ENCODE measurements around the gene ASPDH.
A peak's percentile ranks its signal among the peaks of the same experiment; 100 is the strongest.

Gene ASPDH

DNA sequence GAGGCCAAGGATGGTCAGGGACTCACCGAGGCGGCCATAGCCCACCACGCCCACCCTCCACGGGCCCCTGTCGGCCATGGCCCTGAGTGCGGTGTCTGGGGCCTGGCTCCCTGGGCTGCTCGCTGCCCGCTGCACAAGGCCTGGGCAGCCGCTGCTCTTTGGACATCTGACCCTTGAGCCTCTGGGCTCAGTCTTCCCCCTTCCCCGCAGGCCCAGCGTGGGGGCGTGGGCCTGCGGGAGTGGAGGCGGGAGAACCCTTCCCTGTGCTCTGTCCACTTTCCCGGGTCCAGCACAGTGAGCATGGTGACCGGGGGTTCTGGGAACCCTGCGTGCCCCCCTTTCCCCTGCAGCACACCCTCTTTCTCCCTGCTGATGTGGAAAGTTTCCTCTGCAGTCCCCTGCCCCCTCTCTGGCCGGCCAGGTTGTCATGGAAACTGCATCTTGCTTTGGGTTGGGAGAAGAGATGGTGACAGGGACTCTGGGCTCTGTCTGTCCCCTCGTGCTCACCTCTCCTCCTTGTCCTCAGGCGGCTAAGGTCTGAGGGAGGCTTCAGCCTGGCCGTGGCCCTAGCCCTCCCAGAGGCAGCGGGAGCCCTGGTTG lies at the start of gene ASPDH:
Gene ASPDH (minus strand): TSS at position 168 of the 600 bp plus-strand sequence. CDS start 90 bp downstream, at position 78.
- no peak for DNase-seq

DNA sequence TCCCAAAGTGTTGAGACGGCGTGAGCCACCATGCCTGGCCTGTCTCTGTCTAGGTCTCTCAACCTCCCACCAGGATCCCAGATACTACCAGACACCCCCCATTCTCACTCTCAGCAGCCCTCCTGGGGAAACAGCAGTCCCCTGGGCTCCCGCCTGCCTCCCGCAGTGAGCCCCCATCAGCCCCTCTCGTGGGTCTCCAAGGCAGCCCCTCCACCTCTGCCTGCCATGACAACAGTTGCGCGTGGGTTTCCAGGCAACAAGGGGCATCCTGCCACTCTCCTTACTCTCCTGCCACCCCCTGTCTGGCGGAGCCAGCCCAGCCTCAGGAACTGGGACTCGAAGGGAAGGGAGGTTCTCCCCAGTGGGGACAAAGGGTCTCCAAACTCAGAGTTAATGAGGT lies 49.3 kb upstream of the ASPDH start:
- DNase-seq = no peak

DNA sequence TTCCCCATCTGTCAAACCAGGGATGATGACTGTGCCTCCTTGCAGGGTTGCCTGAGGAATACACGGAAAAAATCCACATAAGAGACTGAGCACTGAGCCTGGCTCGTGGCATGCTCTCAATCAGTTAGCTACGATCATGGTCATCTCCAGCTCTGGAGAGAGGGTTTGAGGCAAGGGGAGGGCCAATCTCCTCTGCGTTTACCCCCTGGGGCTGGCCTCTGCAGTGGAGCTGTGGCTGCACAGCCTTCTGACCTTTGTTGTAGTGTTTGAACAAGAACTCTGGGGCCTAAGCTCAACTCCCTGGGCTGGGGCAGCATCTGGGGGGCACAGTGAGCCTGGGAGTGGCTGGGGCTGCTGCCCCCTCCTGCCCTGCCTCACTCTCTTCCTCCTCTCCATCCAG lies 48.6 kb upstream of the ASPDH start:
- DNase-seq = no peak

DNA sequence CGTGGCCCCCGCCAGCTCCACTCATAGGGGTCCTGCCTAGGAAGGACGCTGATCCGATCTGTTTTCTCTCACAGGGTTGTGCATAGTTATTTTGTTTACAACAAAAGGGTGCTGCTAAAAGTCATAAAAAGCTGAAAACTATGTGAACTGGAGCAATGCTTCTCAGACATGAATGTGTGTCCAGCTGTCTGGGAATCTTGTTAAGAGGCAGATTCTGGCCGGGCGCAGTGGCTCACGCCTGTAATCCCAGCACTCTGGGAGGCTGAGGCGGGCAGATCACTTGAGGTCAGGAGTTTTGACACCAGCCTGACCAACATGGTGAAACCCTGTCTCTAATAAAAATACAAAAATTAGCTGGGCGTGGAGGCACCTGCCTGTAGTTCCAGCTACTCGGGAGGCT lies 45.9 kb upstream of the ASPDH start:
- no peak for DNase-seq

DNA sequence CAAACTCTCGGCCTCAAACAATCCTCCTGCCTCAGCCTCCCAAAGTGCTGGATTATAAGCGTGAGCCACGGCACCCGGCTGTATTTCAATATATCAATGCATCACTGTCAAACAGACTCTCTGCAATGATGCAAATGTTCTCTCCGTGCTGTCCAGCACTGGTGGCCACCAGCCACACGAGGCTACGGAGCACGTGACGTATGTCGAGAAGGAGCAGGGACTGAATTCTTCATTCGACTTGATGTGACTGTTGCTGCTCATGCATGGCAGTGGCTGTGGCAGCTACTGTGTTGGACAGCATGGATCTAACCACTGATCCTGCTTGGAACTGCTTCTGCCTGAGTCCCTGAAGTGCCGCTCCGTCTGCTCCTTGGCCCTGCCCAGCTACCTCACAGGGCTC lies 44.7 kb upstream of the ASPDH start:
- DNase-seq = no peak

DNA sequence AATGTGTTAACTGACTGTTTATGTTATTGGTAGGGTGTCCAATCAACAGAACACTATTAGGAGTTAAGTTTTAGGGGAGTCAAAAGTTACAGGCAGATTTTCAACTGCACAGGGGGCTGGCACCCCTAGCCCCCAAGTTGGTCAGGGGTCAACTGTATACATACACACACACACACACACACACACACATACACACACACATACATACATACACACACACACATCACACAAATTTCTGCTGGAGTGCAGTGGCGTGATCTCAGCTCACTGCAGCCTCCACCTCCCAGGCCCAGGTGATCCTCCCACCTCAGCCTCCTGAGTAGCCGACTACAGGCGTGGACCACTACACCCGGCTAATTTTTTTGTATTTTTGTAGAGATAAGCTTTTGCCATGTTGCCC lies 44.3 kb upstream of the ASPDH start:
- DNase-seq = no peak

DNA sequence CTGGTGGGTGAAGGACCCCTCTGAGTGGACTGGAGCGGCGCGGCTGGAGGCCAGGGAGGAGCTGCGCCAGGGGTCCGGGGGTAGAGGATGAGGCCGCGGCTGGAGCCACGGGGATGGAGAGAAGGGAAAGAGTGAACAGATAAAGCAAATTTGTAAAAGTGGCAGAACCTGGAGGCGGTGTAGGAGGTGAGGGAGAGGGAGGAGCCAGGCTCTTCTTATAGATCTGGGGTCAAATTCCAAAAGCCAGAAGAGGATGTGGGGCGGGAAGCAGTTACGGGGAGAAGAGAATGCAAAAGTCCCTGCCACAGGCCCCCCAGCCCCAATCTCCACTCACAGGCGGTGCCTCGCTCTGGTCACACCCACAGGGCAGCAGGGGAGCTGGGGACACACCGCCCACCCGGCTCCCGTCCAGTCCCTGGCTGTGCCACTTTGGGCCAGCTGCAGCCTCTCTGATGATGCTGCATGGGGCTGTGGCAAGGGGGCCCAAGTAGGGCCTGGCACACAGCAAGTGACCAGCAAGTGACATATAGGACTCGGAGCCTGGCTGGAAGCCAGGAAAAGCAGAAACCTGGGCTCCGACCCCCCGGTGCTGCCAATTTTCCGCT lies 43.4 kb upstream of the ASPDH start:
- no peak for DNase-seq

GRCh38 chr19:50556282-50557008 lies 42.7 kb upstream of the ASPDH start:
- DNase-seq = peak; percentile 48 to 53

DNA sequence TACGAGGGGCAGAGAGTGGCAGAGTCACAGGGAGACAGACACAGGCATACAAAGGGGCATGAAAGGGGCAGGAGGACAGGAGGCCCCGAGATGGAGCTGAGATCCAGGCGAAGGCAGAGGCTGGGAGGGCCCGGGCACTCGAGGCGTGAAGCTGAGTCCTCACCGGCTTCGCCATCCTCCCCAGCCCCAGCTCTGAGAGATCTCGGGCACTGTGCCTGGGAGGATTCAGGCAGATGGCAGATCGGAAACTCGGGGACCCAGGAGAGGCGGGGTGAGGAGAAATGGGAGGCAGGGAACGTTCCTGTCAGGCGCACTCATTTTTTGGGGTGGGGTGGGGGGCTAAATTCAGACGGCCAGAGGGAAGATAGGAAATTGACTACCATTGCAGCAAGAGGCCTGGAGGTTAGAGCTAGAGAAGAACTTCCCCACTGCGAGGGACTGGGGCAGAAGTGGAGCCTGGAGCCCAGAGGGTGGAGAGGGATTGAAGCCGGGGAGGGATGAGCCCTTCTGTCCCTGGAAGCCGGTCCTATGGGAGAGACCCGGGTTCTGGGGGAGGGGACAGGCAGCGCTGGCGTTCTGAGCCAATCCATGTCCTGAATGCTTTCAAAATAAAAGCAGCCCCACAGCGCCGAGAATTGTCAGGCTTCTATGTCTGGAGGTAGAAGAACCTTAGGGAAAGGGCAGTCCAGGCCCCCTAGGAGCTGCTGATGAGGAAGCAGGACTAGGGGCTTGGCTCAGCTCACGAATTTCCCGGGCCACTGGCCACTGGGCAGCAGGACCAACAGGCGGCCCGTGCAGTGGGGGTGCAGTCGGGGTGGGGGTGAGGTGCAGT lies 42.0 kb upstream of the ASPDH start:
- no peak for DNase-seq

GRCh38 chr19:50555033-50555432 lies 41.3 kb upstream of the ASPDH start:
- no peak for DNase-seq

GRCh38 chr19:50554212-50554611 lies 40.5 kb upstream of the ASPDH start:
- no peak for DNase-seq

DNA sequence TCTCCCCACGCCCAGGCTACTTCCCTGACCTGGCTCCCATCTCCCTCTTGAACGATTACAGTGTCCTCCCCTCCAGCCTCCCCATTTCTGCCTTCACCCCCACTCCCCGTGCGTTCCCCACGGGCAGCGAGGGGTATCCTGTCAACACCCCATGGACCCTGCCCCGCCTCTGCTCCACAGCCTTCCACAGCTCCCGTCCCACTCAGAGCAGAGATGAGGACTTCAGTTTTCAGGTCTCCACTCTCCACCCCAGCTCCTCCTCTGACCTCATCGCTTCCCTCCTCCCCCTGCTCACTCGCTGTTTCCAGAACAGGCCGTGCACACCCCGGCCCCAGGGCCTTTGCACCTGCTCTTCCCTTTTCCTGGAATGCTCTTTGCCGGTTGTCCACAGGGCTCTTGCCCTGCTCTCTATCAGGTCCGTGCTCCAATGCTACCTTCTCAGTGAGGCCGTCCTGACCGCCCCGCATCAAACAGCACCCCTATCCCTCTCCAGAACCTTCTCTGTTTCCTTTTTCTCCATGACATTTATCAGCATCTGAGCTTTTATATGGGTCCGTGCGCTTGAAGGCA lies 39.5 kb upstream of the ASPDH start:
- DNase-seq = no peak

DNA sequence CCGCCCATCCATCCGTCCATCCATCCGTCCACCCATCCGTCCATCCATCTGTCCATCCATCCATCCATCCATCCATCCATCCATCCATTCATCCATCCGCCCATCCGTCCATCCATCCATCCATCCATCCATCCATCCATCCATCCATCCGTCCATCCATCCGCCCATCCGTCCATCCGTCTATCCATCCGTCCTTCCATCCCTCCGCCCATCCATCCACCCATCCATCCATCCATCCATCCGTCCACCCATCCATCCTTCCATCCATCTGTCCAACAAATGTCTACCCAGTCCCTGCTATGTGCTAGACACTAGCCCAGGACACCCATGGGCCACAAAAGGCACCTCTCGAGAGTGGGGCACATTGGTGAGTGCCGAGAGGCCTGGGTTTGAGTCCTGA lies 38.8 kb upstream of the ASPDH start:
- no peak for DNase-seq

DNA sequence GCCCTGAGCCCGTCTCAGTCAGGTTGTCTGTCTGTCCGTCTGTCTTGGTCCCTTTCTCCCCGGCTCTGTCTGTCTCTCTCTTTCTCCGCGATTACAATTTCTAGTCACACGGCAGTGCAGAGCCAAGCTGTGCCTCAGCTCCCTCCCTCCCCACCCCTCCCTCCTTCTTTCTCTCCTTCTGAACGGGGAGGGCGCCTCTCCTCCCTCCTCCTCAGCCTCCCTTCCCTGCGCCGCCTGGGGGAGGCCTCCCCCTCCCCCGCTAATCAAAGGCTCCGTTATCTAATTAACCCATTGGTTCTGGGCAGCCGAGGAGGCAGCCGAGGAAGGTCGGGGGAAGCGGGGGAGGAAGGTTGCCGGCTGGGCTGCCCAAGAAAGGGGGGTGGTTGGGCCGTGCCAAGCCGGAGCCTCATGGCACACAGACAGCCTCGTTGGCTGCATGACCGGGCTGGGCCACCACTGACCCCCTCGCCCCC lies 38.0 kb upstream of the ASPDH start:
- no peak for DNase-seq

- no peak for DNase-seq
Observed at GRCh38 chr19:50551034-50551714, 37.5 kb upstream of the ASPDH start.

DNA sequence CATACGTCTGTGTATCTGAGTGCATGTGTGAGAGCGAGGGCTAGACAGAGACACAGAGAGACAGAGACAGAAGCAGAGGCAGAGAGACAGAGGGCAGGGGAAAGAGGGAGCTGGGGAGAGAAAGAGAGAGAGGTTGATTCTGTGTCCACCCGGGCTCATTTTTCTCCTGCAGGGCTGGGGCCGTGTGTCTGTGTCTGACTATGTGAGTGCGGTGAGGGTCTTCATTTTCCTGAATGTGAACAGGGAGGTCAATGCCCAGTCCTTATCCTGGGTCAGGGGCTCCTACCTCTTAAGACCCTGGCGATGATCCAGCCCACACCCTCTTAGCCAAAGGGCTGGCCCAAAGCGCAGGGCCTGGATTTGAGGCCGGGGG lies 36.9 kb upstream of the ASPDH start:
- no peak for DNase-seq

- DNase-seq = no peak
Observed at GRCh38 chr19:50549927-50550593, 36.3 kb upstream of the ASPDH start.

- no peak for DNase-seq
Observed at GRCh38 chr19:50549059-50549926, 35.6 kb upstream of the ASPDH start.

GRCh38 chr19:50548191-50549058 lies 34.7 kb upstream of the ASPDH start:
- no peak for DNase-seq

All from AML-193 (cell line).